DND-41 (cell line): Measurements from ENCODE around the gene PRKRA.

Source experiments
- ATAC-seq: fragments of 200-7000 bp; cut with Tn5 transposase; 3 replicates; pipeline ENCODE4 v1.9.1; 2021; ENCODE audit warnings: low read depth; ENCODE audit not compliant: insufficient read depth
- DNase-seq: peaks from one replicate; pipeline ENCODE4 v3.0.0-alpha.2; 2020
- H2AFZ ChIP-seq: 2 replicates; pipeline ENCODE4 v1.6.0; 2012; ENCODE audit warnings: low read depth, low read length
- H3K27ac ChIP-seq: 2 replicates; pipeline ENCODE4 v1.5.1; 2012; ENCODE audit warnings: low read length, inconsistent platforms
- H3K27me3 ChIP-seq: fragments of 200-600 bp; sonication (generic); 2 replicates; pipeline ENCODE4 v1.6.0; 2012; ENCODE audit warnings: low read length, mild to moderate bottlenecking, inconsistent platforms; ENCODE audit not compliant: insufficient read depth, poor library complexity
- H3K36me3 ChIP-seq: 2 replicates; pipeline ENCODE4 v1.5.1; 2012; ENCODE audit warnings: low read length, inconsistent platforms; ENCODE audit not compliant: insufficient read depth
- H3K4me1 ChIP-seq: 2 replicates; pipeline ENCODE4 v1.5.1; 2012; ENCODE audit warnings: mild to moderate bottlenecking, low read length; ENCODE audit not compliant: insufficient read depth
- H3K4me2 ChIP-seq: 2 replicates; pipeline ENCODE4 v1.6.0; 2012; ENCODE audit warnings: mild to moderate bottlenecking, moderate library complexity, low read length, inconsistent platforms; ENCODE audit not compliant: insufficient read depth
- H3K4me3 ChIP-seq, 2 experiments: fragments of 200-600 bp in 1 of 2; shearing (Covaris generic) in 1 of 2; 2 replicates each; pipeline ENCODE4 v1.5.1; 2012 to 2016; ENCODE audit warnings: inconsistent platforms in 2 of 2, low read length in 2 of 2, mild to moderate bottlenecking in 2 of 2, low read depth in 1 of 2, moderate library complexity in 1 of 2
- H3K79me2 ChIP-seq: 2 replicates; pipeline ENCODE4 v1.6.0; 2012; ENCODE audit warnings: low read length, inconsistent platforms; ENCODE audit not compliant: insufficient read depth
- H3K9ac ChIP-seq: 2 replicates; pipeline ENCODE4 v1.6.0; 2012; ENCODE audit warnings: low read depth, mild to moderate bottlenecking, inconsistent platforms, low read length, moderate library complexity
- H3K9me3 ChIP-seq: 2 replicates; pipeline ENCODE4 v1.5.1; 2012; ENCODE audit warnings: low read length, moderate library complexity, mild to moderate bottlenecking, inconsistent platforms; ENCODE audit not compliant: insufficient read depth, severe bottlenecking
- H4K20me1 ChIP-seq: 2 replicates; pipeline ENCODE4 v1.6.0; 2012; ENCODE audit warnings: low read length; ENCODE audit not compliant: insufficient read depth
- CTCF ChIP-seq: IDR thresholded peaks from 2 replicates; pipeline ENCODE4 v1.5.1; 2012; ENCODE audit warnings: borderline replicate concordance, low read length, moderate library complexity, mild to moderate bottlenecking; ENCODE audit not compliant: poor library complexity, severe bottlenecking; ENCODE audit errors: extremely low read depth
- EZH2 ChIP-seq: IDR thresholded peaks from 3 replicates; pipeline ENCODE4 v1.6.1; 2012; ENCODE audit warnings: borderline replicate concordance, low read depth, mild to moderate bottlenecking, moderate library complexity, low read length, inconsistent platforms; ENCODE audit not compliant: severe bottlenecking

The PRKRA gene

GRCh38 chr2:178397002-178397605 is 53.9 kb downstream of the PRKRA start:
- no peak overlapping the region for H3K9ac ChIP-seq
- peak; percentile 94 for ATAC-seq
- no peaks in the 10 kb centered on the region for H3K36me3 ChIP-seq
- no peaks in the 10 kb centered on the region for H3K4me1 ChIP-seq
- no peak overlapping the region for H3K27ac ChIP-seq
- H3K9me3 ChIP-seq = no peaks in the 10 kb centered on the region
- TF ChIP-seq EZH2 (no peak), CTCF (peak; percentile 81)
- no peak overlapping the region for H3K4me3 ChIP-seq
- H3K27me3 ChIP-seq = peaks cover 18% of the 10 kb centered on the region
- H4K20me1 ChIP-seq = no peaks in the 10 kb centered on the region
- no peaks in the 10 kb centered on the region for H3K79me2 ChIP-seq
- no peak for DNase-seq
- no peak overlapping the region for H3K4me2 ChIP-seq
- no peak overlapping the region for H2AFZ ChIP-seq

- Histone ChIP-seq H3K9me3 (no peaks in the 10 kb centered on the region), H3K4me1 (no peaks in the 10 kb centered on the region), H3K27ac (no peak overlapping the region), H3K9ac (no peak overlapping the region), H3K4me3 (no peak overlapping the region), H2AFZ (no peak overlapping the region), H3K79me2 (no peaks in the 10 kb centered on the region), H3K27me3 (peaks cover 16% of the 10 kb centered on the region), H4K20me1 (no peaks in the 10 kb centered on the region), H3K36me3 (no peaks in the 10 kb centered on the region), H3K4me2 (no peak overlapping the region)
- DNase-seq (no peak), ATAC-seq (no peak)
- TF ChIP-seq CTCF (no peak), EZH2 (no peak)
Observed at GRCh38 chr2:178395941-178396570, 54.9 kb downstream of the PRKRA start.

- Histone ChIP-seq H3K9ac (no peak overlapping the region), H3K36me3 (no peaks in the 10 kb centered on the region), H3K27me3 (peaks cover 18% of the 10 kb centered on the region), H3K79me2 (no peaks in the 10 kb centered on the region), H3K9me3 (no peaks in the 10 kb centered on the region), H3K27ac (no peak overlapping the region), H3K4me2 (no peak overlapping the region), H3K4me3 (no peak overlapping the region), H4K20me1 (no peaks in the 10 kb centered on the region), H3K4me1 (no peaks in the 10 kb centered on the region), H2AFZ (no peak overlapping the region)
- DNase-seq (no peak), ATAC-seq (no peak)
- TF ChIP-seq EZH2 = no peak
- TF ChIP-seq CTCF = no peak
Observed at GRCh38 chr2:178395295-178395694, 55.7 kb downstream of the PRKRA start.
